Measurements from ENCODE around the gene WDR88. TPM values are rescaled to one million over a fixed set of nuclear protein-coding genes. Genes with fewer than 3 reads are reported as not detected.

The WDR88 gene
- total RNA-seq, 4 donors from 2014 or later: not detected

DNA sequence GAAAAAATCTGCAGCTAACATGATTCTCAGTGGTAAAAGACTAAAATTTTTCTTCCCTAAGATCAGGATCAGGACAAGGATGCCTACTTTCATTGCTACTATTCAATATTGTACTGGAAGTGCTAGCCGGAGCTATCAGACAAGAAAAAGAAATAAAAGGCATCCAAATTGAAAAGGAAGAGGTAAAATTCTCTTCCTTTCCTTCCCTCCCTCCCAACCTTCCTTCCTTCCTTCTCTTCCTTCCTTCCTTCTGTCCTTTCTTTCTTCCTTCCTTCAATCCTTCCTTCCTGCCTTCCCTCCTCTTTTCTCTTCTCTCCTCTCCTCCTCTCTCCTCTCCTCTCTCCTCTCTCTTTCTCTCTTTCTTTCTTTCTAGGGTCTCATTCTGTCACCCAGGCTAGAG is 35.5 kb downstream of the WDR88 start:
- Histone ChIP-seq H3K4me3 (no peak overlapping the region), H3K4me1 (no peaks in the 10 kb centered on the region), H3K36me3 (no peaks in the 10 kb centered on the region), H3K9me3 (no peaks in the 10 kb centered on the region), H3K27ac (replicated peaks in 1 of 4) (no peak overlapping the region), H3K27me3 (no peaks in the 10 kb centered on the region)
- WGBS: 98% methylated on average over 1 of the region's 1 CpG
- DNase-seq (ENCODE audit: extremely low spot score): no peak
- intact Hi-C loops (cut with DNase I): no loop called here
- TF ChIP-seq POLR2AphosphoS5 (IDR thresholded peaks at IDR 0.05) (no peak), EP300 (IDR thresholded peaks at IDR 0.05) (no peak), POLR2A (IDR thresholded peaks at IDR 0.05; ENCODE audit: low read depth) (no peak)
- TF ChIP-seq, protein P1, sequence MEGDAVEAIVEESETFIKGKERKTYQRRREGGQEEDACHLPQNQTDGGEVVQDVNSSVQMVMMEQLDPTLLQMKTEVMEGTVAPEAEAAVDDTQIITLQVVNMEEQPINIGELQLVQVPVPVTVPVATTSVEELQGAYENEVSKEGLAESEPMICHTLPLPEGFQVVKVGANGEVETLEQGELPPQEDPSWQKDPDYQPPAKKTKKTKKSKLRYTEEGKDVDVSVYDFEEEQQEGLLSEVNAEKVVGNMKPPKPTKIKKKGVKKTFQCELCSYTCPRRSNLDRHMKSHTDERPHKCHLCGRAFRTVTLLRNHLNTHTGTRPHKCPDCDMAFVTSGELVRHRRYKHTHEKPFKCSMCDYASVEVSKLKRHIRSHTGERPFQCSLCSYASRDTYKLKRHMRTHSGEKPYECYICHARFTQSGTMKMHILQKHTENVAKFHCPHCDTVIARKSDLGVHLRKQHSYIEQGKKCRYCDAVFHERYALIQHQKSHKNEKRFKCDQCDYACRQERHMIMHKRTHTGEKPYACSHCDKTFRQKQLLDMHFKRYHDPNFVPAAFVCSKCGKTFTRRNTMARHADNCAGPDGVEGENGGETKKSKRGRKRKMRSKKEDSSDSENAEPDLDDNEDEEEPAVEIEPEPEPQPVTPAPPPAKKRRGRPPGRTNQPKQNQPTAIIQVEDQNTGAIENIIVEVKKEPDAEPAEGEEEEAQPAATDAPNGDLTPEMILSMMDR (IDR thresholded peaks at IDR 0.05): no peak

DNA sequence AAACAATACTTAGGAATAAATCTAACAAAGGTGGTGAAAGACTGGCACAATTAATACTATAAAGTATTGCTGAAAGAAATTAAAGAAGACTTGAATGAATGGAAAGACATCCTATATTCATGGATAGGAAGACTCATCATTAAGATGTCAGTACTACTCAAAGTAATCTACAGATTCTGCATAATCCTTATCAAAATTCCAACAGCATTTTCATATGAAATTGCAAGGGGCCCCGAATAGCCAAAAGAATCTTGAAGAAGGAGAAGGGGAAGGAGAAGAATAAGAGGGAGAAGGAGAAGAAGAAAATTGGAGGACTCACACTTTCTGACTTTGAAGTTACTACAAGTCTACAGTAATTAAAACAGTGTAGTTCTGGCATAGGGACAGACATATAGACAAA is 36.6 kb downstream of the WDR88 start:
- no peak for TF ChIP-seq EP300 (IDR thresholded peaks at IDR 0.05)
- TF ChIP-seq, protein P1 (IDR thresholded peaks at IDR 0.05): no peak
- no peak for TF ChIP-seq POLR2A (IDR thresholded peaks at IDR 0.05; ENCODE audit: low read depth)
- no peak for TF ChIP-seq POLR2AphosphoS5 (IDR thresholded peaks at IDR 0.05)
- Histone ChIP-seq H3K9me3 (no peaks in the 10 kb centered on the region), H3K27ac (replicated peaks in 1 of 4) (no peak overlapping the region), H3K4me3 (no peak overlapping the region), H3K36me3 (no peaks in the 10 kb centered on the region), H3K27me3 (no peaks in the 10 kb centered on the region), H3K4me1 (peaks cover 0 to 5% (median 2%) of the 10 kb centered on the region in 4 donors)
- intact Hi-C loops (cut with DNase I): no loop called here
- DNase-seq (ENCODE audit: extremely low spot score): no peak
- 97% methylated on average over 1 of the region's 1 CpG for WGBS

DNA sequence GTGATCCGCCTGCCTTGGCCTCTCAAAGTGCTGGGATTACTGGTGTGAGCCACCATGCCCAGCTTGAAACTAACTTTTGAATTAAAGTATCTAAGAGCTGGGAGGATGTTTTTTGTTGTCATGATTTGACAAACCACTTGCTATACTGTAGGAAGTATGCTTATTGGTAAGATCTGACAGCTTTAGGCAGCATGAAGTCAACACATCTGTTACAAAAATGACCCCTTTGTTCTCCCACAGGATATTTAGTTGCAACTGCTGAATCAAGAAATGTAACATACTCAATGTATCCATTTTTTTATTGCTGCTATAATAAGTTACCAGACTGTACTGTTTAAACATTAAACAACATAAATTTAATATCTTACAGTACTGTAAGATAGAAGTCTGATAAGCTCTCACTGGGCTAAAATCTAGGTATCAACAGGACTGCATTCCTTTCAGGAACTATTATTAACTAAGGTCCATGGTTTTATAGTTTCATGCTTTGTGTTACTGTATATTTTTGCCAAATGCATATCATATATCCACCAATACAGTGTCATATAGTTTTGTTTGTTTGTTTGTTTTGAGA is 39.4 kb downstream of the WDR88 start:
- H3K36me3 ChIP-seq: no peaks in the 10 kb centered on the region
- no peaks in the 10 kb centered on the region for H3K9me3 ChIP-seq
- intact Hi-C loops (cut with DNase I): no loop called here
- no peak for TF ChIP-seq POLR2AphosphoS5 (IDR thresholded peaks at IDR 0.05)
- TF ChIP-seq, protein P1 (IDR thresholded peaks at IDR 0.05): no peak
- TF ChIP-seq EP300 (IDR thresholded peaks at IDR 0.05): no peak
- no peak for TF ChIP-seq POLR2A (IDR thresholded peaks at IDR 0.05; ENCODE audit: low read depth)
- WGBS: 89% methylated on average over 1 of the region's 1 CpG
- H3K4me1 ChIP-seq: peaks cover 11 to 31% (median 16%) of the 10 kb centered on the region in 4 donors
- H3K27me3 ChIP-seq: no peaks in the 10 kb centered on the region
- no peak for DNase-seq (ENCODE audit: extremely low spot score)
- no peak overlapping the region for H3K4me3 ChIP-seq
- H3K27ac ChIP-seq (replicated peaks in 1 of 4): no peak overlapping the region

DNA sequence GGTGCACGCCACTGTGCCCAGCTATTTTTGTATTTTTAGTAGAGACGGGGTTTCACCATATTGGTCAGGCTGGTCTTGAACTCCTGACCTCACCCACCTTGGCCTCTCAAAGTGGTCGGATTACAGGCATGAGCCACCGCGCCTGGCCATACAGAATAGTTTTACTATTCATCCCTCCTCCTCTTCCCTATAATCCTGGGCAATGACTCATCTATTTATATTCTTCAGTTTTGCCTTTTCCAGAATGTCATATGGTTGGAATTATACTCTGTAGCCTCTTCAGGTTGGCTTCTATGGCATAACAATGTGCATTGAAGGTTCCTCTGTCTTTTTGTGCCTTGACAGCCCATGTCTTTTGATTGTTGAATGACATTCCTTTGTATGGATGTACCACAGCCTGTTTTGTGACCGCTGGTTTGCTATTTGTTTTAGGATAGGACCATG is 40.0 kb downstream of the WDR88 start:
- intact Hi-C loops (cut with DNase I): no loop called here
- H3K4me1 ChIP-seq: peaks cover 12 to 31% (median 17%) of the 10 kb centered on the region in 4 donors
- no peaks in the 10 kb centered on the region for H3K9me3 ChIP-seq
- H3K27ac ChIP-seq (replicated peaks in 1 of 4): no peak overlapping the region
- TF ChIP-seq POLR2A (IDR thresholded peaks at IDR 0.05; ENCODE audit: low read depth) (no peak), POLR2AphosphoS5 (IDR thresholded peaks at IDR 0.05) (no peak), EP300 (IDR thresholded peaks at IDR 0.05) (no peak)
- TF ChIP-seq, protein P1 (IDR thresholded peaks at IDR 0.05): no peak
- no peak overlapping the region for H3K4me3 ChIP-seq
- H3K36me3 ChIP-seq: no peaks in the 10 kb centered on the region
- no peak for DNase-seq (ENCODE audit: extremely low spot score)
- 81% methylated on average over 6 of the region's 6 CpGs for WGBS
- no peaks in the 10 kb centered on the region for H3K27me3 ChIP-seq

DNA sequence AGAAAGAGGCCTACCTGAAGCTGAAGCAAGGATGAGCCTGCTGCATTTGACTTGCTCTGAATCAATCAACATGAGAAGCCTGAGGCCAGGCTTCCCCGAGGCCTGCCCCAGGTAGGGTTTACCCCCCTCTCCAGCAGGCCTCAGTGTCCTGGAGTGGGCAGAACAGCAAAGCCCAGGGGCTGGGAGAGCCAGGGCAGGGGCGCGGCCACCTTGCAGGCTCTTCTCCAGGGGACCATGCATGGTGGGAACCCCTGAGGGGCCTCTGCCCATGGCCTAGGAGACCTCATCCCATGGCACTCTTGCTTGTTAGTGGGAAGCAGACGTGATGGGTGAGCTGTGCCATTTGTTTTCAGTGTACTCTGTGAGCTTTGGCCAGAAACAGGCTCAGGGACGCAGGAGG is 42.3 kb downstream of the WDR88 start:
- 76% methylated on average over 5 of the region's 5 CpGs for WGBS
- TF ChIP-seq, protein P1 (IDR thresholded peaks at IDR 0.05): no peak
- TF ChIP-seq EP300 (IDR thresholded peaks at IDR 0.05) (no peak), POLR2A (IDR thresholded peaks at IDR 0.05; ENCODE audit: low read depth) (no peak)
- Histone ChIP-seq H3K9me3 (no peaks in the 10 kb centered on the region), H3K27me3 (no peaks in the 10 kb centered on the region), H3K27ac (replicated peaks in 1 of 4) (no peak overlapping the region), H3K36me3 (no peaks in the 10 kb centered on the region), H3K4me1 (peaks cover 24 to 46% (median 32%) of the 10 kb centered on the region in 4 donors), H3K4me3 (no peak overlapping the region)
- intact Hi-C loops (cut with DNase I): no loop called here
- DNase-seq (ENCODE audit: extremely low spot score): no peak
